Lower leg skin (tissue), 4 donors: ENCODE results near the gene KCNQ2. TPM values are rescaled to one million over a fixed set of nuclear protein-coding genes. Genes with fewer than 3 reads are reported as not detected.

Source experiments
- DNase-seq, 2 donors: peaks; one replicate each; pipeline ENCODE4 v3.0.0-alpha.2; 2019; ENCODE audit warnings: low spot score in 2 of 2
- H3K4me3 ChIP-seq: fragments of 200-600 bp; sonication (generic); 2 replicates; pipeline ENCODE4 v1.5.1; 2017; ENCODE audit warnings: mild to moderate bottlenecking, low read depth; ENCODE audit not compliant: poor library complexity, severe bottlenecking
- CTCF ChIP-seq, 3 donors: fragments of 450-650 bp; IDR thresholded peaks; one replicate each; pipeline ENCODE4 v1.5.1; 2016; ENCODE audit warnings: antibody characterized with exemption in 3 of 3, mild to moderate bottlenecking in 3 of 3, moderate library complexity in 2 of 3
- POLR2A ChIP-seq, 2 donors: fragments of 450-650 bp; IDR thresholded peaks; one replicate each; pipeline ENCODE4 v1.6.1; 2016 to 2017; ENCODE audit warnings: antibody characterized with exemption in 2 of 2, mild to moderate bottlenecking in 1 of 2, moderate library complexity in 1 of 2
- WGBS, 2 donors: methylation state at CpG; one replicate each; pipeline ENCODE4 v1.1.5; 2018; 5-methylcytosine and 5-hydroxymethylcytosine counted together
- intact Hi-C: fragments of 100-400 bp; cut with DNase I; formaldehyde crosslinking; loops from one replicate; pipeline ENCODE4 v1.15.0; 2023; ENCODE audit warnings: low total_unique reads
- total RNA-seq, 4 donors: library from RNA; depleted of rRNA; stranded (reverse); fragments of >200 nt; gene quantifications; one replicate each; pipeline ENCODE4 v1.1.0, GENCODE V29; 2016

The KCNQ2 gene
- total RNA-seq, 4 donors from 2014 or later, result not detected

GRCh38 chr20:63367446-63368055 lies 104.9 kb downstream of the KCNQ2 start:
- 60 to 63% methylated on average over 17 to 22 of the region's 24 CpGs for WGBS, 2 donors
- intact Hi-C loops, result no loop called here
- TF ChIP-seq CTCF (IDR thresholded peaks at IDR 0.05) (no peak), POLR2A (IDR thresholded peaks at IDR 0.05) (no peak)
- no peak for DNase-seq
- H3K4me3 ChIP-seq, result no peak overlapping the region

- no peak for TF ChIP-seq POLR2A (IDR thresholded peaks at IDR 0.05)
- TF ChIP-seq CTCF (IDR thresholded peaks at IDR 0.05), result no peak
- no peak for DNase-seq
- intact Hi-C loops, result no loop called here
- WGBS, 2 donors, result 68 to 72% methylated on average over 26 to 30 of the region's 30 CpGs
- no peak overlapping the region for H3K4me3 ChIP-seq
Observed at GRCh38 chr20:63366390-63367365, 105.8 kb downstream of the KCNQ2 start.

- 79 to 80% methylated on average over 15 to 21 of the region's 22 CpGs for WGBS, 2 donors
- TF ChIP-seq POLR2A (IDR thresholded peaks at IDR 0.05), result no peak
- no peak for TF ChIP-seq CTCF (IDR thresholded peaks at IDR 0.05)
- intact Hi-C loops, result no loop called here
- DNase-seq, result no peak
- H3K4me3 ChIP-seq, result no peak overlapping the region
Observed at GRCh38 chr20:63365601-63366389, 106.7 kb downstream of the KCNQ2 start.

DNA sequence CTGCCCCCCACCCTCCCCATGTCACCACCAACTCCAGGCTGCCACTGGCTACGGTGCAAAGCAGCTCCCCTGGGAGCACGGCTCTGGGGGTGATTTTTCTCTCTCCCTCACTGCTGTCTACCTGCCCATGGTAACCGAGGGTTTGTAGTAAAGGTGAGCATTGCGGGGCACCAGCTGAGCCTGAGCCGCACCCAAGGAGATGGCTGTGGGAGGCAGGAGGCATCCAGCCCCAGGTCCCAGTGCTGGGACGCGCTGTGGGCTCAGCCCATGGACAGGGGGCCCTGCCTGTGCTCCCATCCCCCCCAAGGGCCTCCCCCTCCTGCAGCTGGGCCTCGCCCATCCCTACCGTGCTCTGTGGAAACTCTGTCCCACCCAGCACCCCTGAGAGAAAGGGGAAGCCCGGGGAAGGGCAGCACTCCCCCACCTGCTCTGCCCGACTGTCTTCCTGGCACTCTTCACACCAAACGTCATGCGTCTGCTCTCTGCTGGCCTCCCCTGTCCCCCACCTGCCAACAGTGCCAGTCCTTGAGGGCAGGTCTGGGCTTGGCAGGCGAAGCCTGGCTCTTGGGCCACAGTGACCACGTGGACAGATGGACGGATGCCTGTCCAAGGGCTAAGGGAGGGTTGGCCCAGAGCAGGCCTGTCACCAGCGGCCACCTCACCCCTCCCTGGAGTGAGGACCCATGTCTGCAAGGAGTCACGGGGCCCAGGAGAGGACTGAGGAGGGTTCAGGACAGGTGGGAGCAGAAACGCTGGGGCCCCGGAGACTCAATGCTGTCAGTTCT lies 107.5 kb downstream of the KCNQ2 start:
- intact Hi-C loops, result no loop called here
- DNase-seq, result no peak
- H3K4me3 ChIP-seq, result no peak overlapping the region
- WGBS, 2 donors, result 70 to 75% methylated on average over 18 to 19 of the region's 20 CpGs
- TF ChIP-seq POLR2A (IDR thresholded peaks at IDR 0.05) (no peak), CTCF (IDR thresholded peaks at IDR 0.05) (no peak)

- H3K4me3 ChIP-seq, result no peak overlapping the region
- DNase-seq, result no peak
- no peak for TF ChIP-seq POLR2A (IDR thresholded peaks at IDR 0.05)
- TF ChIP-seq CTCF (IDR thresholded peaks at IDR 0.05), result no peak
- 81 to 85% methylated on average over 19 of the region's 19 CpGs for WGBS, 2 donors
- intact Hi-C loops, result no loop called here
Observed at GRCh38 chr20:63363981-63364561, 108.4 kb downstream of the KCNQ2 start.
